ENCODE measurements around the gene RNF115. TPM values are rescaled to one million over a fixed set of nuclear protein-coding genes. Genes with fewer than 3 reads are reported as not detected.

Gene RNF115
- total RNA-seq, 1 experiment from 2014 or later = 11.0 TPM

GRCh38 chr1:145757420-145757819, 66.5 kb downstream of the RNF115 start:
- no peaks in the 10 kb centered on the region for H3K23me2 ChIP-seq (ENCODE audit: insufficient read length, low read depth, low read length, poor library complexity, severe bottlenecking)
- H4K8ac ChIP-seq (replicated peaks; ENCODE audit: insufficient read length, low read depth, low read length) = no peak overlapping the region
- Mint-ChIP-seq H3K9me3 (peaks cover 20 to 21% of the 10 kb centered on the region in 2 experiments), H3K36me3 (ENCODE audit: insufficient read depth in 1 of 3, low read depth in 3 of 3) (peaks cover 24 to 37% (median 25%) of the 10 kb centered on the region in 3 experiments), H3K27ac (no peak overlapping the region), H3K4me3 (no peak overlapping the region), H3K27me3 (ENCODE audit: low read depth) (no peaks in the 10 kb centered on the region), H3K4me1 (no peaks in the 10 kb centered on the region)
- H3K56ac ChIP-seq (ENCODE audit: insufficient read length, low read depth, low read length) = no peak overlapping the region
- no peak overlapping the region for H3K4me2 ChIP-seq (ENCODE audit: insufficient read depth, insufficient read length, low read length)
- no peak overlapping the region for H3K23ac ChIP-seq (ENCODE audit: insufficient read length, low read depth, low read length)
- H3K27ac ChIP-seq (ENCODE audit: insufficient read length, low read depth, low read length) = no peak overlapping the region
- H3K9me3 ChIP-seq (ENCODE audit: control insufficient read depth, low read depth, low read length) = no peaks in the 10 kb centered on the region
- no peaks in the 10 kb centered on the region for H4K20me1 ChIP-seq (ENCODE audit: control insufficient read depth, insufficient read depth, insufficient read length)
- no peak overlapping the region for H4K5ac ChIP-seq (ENCODE audit: insufficient read length, low read depth, low read length)
- H2BK5ac ChIP-seq (ENCODE audit: insufficient read length, low read length) = no peak overlapping the region
- H4K91ac ChIP-seq (ENCODE audit: insufficient read length, low read depth, low read length) = no peak overlapping the region
- no peaks in the 10 kb centered on the region for H3K79me1 ChIP-seq (ENCODE audit: insufficient read depth, low read depth, low read length, poor library complexity, severe bottlenecking)
- no peak overlapping the region for H3K9ac ChIP-seq (ENCODE audit: extremely low read depth, insufficient read length, low read length)
- no peaks in the 10 kb centered on the region for H3K79me2 ChIP-seq (ENCODE audit: insufficient read depth, low read length)
- H3K14ac ChIP-seq (ENCODE audit: insufficient read depth, low read length) = no peak overlapping the region
- no peak overlapping the region for H3T11ph ChIP-seq (ENCODE audit: low read length)
- no peaks in the 10 kb centered on the region for H3K4me1 ChIP-seq (ENCODE audit: insufficient read depth, low read length)
- WGBS (ENCODE audit: extremely low coverage, insufficient read length, low lambda C conversion rate) = no CpG with 5 or more reads among the region's 2 CpGs
- no peak overlapping the region for H2BK15ac ChIP-seq (ENCODE audit: low read depth, low read length)
- H3K27me3 ChIP-seq (ENCODE audit: insufficient read depth, low read length) = no peaks in the 10 kb centered on the region
- no peak overlapping the region for H2BK12ac ChIP-seq (ENCODE audit: insufficient read length, low read depth, low read length)
- no peak for DNase-seq
- H3K18ac ChIP-seq (ENCODE audit: insufficient read length, low read depth, low read length) = no peak overlapping the region
- TF ChIP-seq CTCF (conservative IDR thresholded peaks at IDR 0.05) = no peak
- no peak overlapping the region for H3K4ac ChIP-seq (ENCODE audit: low read depth, low read length)
- H2BK20ac ChIP-seq (ENCODE audit: low read depth, low read length, poor library complexity, severe bottlenecking) = no peak overlapping the region
- H2BK120ac ChIP-seq (ENCODE audit: low read depth, low read length, poor library complexity, severe bottlenecking) = no peak overlapping the region
- no peak overlapping the region for H2AK5ac ChIP-seq (ENCODE audit: insufficient read length, low read length)
- no peak overlapping the region for H2AFZ ChIP-seq (ENCODE audit: low read length)
